K562 (cell line): ENCODE results near the gene AJM1. TPM values are rescaled to one million over a fixed set of nuclear protein-coding genes. Genes with fewer than 3 reads are reported as not detected.
A peak's percentile ranks its signal among the peaks of the same experiment; 100 is the strongest.

Experiments used
- BRCA1 ChIP-seq, 2 experiments: fragments of 450-650 bp in 1 of 2; sonication (generic) in 1 of 2; formaldehyde crosslinking in 1 of 2; IDR thresholded peaks; 2 replicates each; pipeline versions ENCODE4 v1.5.0 to v1.6.1; 2017 to 2020; ENCODE audit warnings: mild to moderate bottlenecking in 1 of 2, missing genetic modification reagents in 1 of 2
- CHD4 ChIP-seq: fragments of 200-600 bp; sonication (generic); IDR thresholded peaks from 3 replicates; pipeline ENCODE4 v1.6.1; 2012; ENCODE audit warnings: low read depth, mild to moderate bottlenecking, mixed read lengths, low read length, inconsistent platforms; ENCODE audit not compliant: insufficient read depth, insufficient replicate concordance, poor library complexity, severe bottlenecking
- CHD7 ChIP-seq: fragments of 200-600 bp; sonication (generic); IDR thresholded peaks from one replicate; pipeline ENCODE4 v1.6.1; 2012; ENCODE audit warnings: mild to moderate bottlenecking, low read depth, low read length, inconsistent platforms
- CTBP1 ChIP-seq: fragments of 450-650 bp; IDR thresholded peaks from 2 replicates; pipeline ENCODE4 v1.6.1; 2016; ENCODE audit warnings: borderline replicate concordance
- DACH1 ChIP-seq: fragments of 450-650 bp; IDR thresholded peaks from 2 replicates; pipeline ENCODE4 v1.6.1; 2018; ENCODE audit not compliant: partially characterized antibody
- ETV5 ChIP-seq: sonication (generic); formaldehyde crosslinking; IDR thresholded peaks from 2 replicates; pipeline ENCODE4 v1.4.0; 2020; ENCODE audit warnings: low read depth, mild to moderate bottlenecking, missing genetic modification reagents
- HDAC6 ChIP-seq: IDR thresholded peaks from 2 replicates; pipeline ENCODE4 v1.6.1; 2012; ENCODE audit warnings: low read depth, mild to moderate bottlenecking, control low read depth, inconsistent platforms, low read length, moderate library complexity
- KLF16 ChIP-seq: IDR thresholded peaks from 2 replicates; pipeline ENCODE4 v1.6.1; 2016; ENCODE audit warnings: antibody characterized with exemption
- MBD1 ChIP-seq: fragments of 250-450 bp; sonication (Bioruptor Pico); IDR thresholded peaks from 2 replicates; pipeline ENCODE4 v1.8.0; 2022; ENCODE audit warnings: inconsistent platforms
- NFE2 ChIP-seq: IDR thresholded peaks from 2 replicates; pipeline ENCODE4 v1.6.1; 2014; ENCODE audit warnings: antibody characterized with exemption, low read depth
- NFIC ChIP-seq: fragments of 450-650 bp; IDR thresholded peaks from 2 replicates; pipeline ENCODE4 v1.6.1; 2017; ENCODE audit warnings: mild to moderate bottlenecking, inconsistent platforms
- PREB ChIP-seq: sonication (generic); formaldehyde crosslinking; IDR thresholded peaks from 2 replicates; pipeline ENCODE4 v1.8.1; 2023; ENCODE audit warnings: mild to moderate bottlenecking, missing genetic modification reagents
- SPI1 ChIP-seq: IDR thresholded peaks from 2 replicates; pipeline ENCODE4 v1.6.1; 2011; ENCODE audit warnings: low read depth, low read length, control low read depth, borderline replicate concordance
- TAL1 ChIP-seq: fragments of 450-650 bp; IDR thresholded peaks from 2 replicates; pipeline ENCODE4 v1.6.1; 2016; ENCODE audit warnings: mild to moderate bottlenecking
- ZNF316 ChIP-seq: fragments of 450-650 bp; IDR thresholded peaks from 2 replicates; pipeline ENCODE4 v1.6.1; 2016
- ZNF589 ChIP-seq: fragments of 200-800 bp; sonication (Bioruptor generic); IDR thresholded peaks from 2 replicates; pipeline ENCODE4 v1.6.1; 2016; ENCODE audit warnings: low read depth, missing genetic modification characterization, missing compliant biosample characterization
- polyA plus RNA-seq, 8 experiments: library from polyadenylated mRNA; depleted of rRNA in 4 of 8; stranded (reverse) in 5 of 8; unstranded in 3 of 8; fragments of >200 nt; fragmentation: Nextera tagmentation in 2 of 8; fragmentation: Illumina TruSeq in 1 of 8; extraction: Ambion mirVana in 2 of 8; extraction: Trizol in 1 of 8; gene quantifications; 2 replicates each; pipeline versions ENCODE4 v1.2.1 to v1.2.3, GENCODE V29; 2011 to 2014; ENCODE audit warnings: inconsistent platforms in 1 of 8, missing spikeins in 1 of 8
- total RNA-seq, 7 experiments: library from RNA; depleted of rRNA in 6 of 7; stranded (reverse); fragments of >200 nt in 6 of 7; fragmentation: Illumina TruSeq in 2 of 7; extraction: Trizol in 2 of 7; gene quantifications; 2 replicates each; pipeline versions ENCODE4 v1.2.1 to v1.2.3, GENCODE V29; 2011 to 2021; ENCODE audit warnings: low replicate concordance in 1 of 7

AJM1 gene
- total and polyA plus RNA-seq, 9 of the 15 experiments (the other 6 are each of a cell fraction or from before 2014, with no cell fraction given), result 0.01 to 3.7 (median 0.65) TPM; not detected in 1

- TF ChIP-seq PREB (no peak), MBD1 (CRISPR knock-in tag) (no peak), SPI1 (no peak), BRCA1 (IDR thresholded peaks at IDR 0.05) (no peak), BRCA1 (CRISPR knock-in tag; IDR thresholded peaks at IDR 0.05) (no peak), ZNF316 (peak; percentile 57; the same call in 1 of the 2 replicates), HDAC6 (no peak), NFE2 (peak; percentile 82), TAL1 (peak; percentile 79), ETV5 (CRISPR knock-in tag) (no peak), NFIC (peak; percentile 53; the same call in 1 of the 2 replicates), DACH1 (no peak), ZNF589 (CRISPR knock-in tag) (no peak), CTBP1 (no peak), KLF16 (0 out of 2 replicates have a peak, but pooled peaks have one; percentile 27), CHD7 (no peak), CHD4 (no peak)
These were observed 32.9 kb downstream of the AJM1 start (continued) for GRCh38 chr9:136875155-136875554.
